DND-41 (cell line): Measurements from ENCODE around the gene TXNDC16.

Source experiments
- EZH2 ChIP-seq: IDR thresholded peaks from 3 replicates; pipeline ENCODE4 v1.6.1; 2012; ENCODE audit warnings: borderline replicate concordance, low read depth, mild to moderate bottlenecking, moderate library complexity, low read length, inconsistent platforms; ENCODE audit not compliant: severe bottlenecking
- TF ChIP-seq, protein P1 (sequence below): IDR thresholded peaks from 2 replicates; pipeline ENCODE4 v1.5.1; 2012; ENCODE audit warnings: borderline replicate concordance, low read length, moderate library complexity, mild to moderate bottlenecking; ENCODE audit not compliant: poor library complexity, severe bottlenecking; ENCODE audit errors: extremely low read depth

DNA sequence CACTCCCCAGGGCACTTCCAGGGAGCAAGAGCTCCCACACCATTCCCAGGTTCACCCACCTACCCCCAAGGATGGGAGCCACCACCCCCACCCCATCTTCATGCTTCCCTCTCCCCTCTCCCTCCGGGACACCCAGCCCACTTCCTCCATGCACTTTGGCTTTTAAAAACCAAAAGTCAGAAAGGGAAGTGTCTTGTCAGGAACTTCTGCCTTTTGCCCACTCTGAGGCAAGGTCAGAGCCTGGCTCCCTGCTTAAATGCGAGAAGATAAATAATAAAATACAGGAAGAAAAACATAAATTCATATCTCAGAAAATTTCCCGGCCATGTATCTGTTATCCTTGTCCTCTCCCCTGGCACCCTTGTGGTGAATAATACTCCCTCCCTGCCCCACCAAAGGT, 156.6 kb downstream of the TXNDC16 start:
- TF ChIP-seq, protein P1, sequence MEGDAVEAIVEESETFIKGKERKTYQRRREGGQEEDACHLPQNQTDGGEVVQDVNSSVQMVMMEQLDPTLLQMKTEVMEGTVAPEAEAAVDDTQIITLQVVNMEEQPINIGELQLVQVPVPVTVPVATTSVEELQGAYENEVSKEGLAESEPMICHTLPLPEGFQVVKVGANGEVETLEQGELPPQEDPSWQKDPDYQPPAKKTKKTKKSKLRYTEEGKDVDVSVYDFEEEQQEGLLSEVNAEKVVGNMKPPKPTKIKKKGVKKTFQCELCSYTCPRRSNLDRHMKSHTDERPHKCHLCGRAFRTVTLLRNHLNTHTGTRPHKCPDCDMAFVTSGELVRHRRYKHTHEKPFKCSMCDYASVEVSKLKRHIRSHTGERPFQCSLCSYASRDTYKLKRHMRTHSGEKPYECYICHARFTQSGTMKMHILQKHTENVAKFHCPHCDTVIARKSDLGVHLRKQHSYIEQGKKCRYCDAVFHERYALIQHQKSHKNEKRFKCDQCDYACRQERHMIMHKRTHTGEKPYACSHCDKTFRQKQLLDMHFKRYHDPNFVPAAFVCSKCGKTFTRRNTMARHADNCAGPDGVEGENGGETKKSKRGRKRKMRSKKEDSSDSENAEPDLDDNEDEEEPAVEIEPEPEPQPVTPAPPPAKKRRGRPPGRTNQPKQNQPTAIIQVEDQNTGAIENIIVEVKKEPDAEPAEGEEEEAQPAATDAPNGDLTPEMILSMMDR = no peak
- no peak for TF ChIP-seq EZH2
